Embryonic facial prominence (tissue), 1 donor: ENCODE results near the gene GAR1.
"Not testable (repeated sequence)": the region's sequence is repeated elsewhere in the genome, so short reads cannot be mapped to it uniquely, and the experiment has no call there.

Experiments
- DNase-seq: peaks from one replicate; pipeline ENCODE4 v3.0.0-alpha.2; 2016; ENCODE audit errors: extremely low spot score

Gene GAR1

DNA sequence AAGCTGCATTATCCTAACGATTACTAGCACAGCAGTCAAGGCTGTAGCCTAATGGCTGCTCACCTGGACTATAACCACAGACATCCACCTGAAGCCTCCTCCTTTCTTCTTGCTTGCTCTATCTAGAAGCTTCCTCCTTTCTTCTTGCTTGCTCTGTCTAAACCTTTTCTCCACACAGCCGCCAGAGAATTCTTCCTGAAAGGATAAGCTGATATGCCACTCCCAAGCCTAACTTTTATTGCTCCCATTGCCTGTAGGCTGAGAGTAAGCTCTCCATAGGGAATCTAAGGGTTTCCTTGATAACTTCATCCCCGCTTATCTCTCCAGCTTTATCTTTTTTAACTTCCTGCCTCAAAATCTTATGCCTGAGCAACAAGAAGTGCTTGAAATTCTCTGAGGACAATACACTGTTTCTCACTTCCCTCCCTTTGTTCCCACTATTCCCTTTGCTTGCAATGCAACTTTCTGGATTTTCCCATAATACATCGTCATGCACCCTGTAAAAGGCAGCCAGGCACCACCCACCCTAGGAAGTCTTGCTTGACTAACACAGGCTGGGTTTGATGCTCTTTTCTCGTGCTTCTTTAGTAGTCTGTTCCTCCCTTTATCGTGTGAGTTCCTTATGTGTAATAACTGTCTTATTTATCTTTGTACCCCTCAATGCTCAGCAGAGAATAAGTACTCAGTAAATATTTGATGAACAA, 31.0 kb downstream of the GAR1 start:
- DNase-seq: no peak

DNA sequence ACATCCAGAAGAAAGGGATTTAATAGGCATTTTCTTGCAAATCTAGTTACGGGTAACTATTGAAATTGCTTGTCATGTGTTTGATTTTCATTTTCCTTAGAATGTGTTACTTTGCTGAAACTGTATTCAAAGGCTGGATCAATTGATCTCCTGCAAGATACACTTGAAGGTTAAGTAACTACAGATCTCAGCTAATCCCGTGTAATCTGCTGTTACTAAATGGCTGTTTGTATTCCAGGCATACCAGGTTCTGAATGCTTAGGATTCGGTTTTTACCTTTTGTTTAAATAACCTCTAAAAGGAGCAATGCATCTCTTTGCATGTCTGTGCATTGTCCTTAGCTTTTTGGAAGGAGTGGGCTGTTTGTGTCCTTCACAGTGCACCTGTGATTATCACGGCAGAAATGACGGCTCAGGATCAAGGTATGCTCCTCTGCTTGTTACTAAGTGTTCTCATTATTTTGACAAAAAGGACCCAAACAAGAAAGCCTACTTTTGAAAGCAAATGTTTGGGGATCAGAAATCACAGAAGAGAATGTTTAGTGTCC, 32.4 kb downstream of the GAR1 start, which contains the start of gene LRIT3:
Gene LRIT3 (plus strand): TSS at position 212 of the 547 bp plus-strand sequence. CDS start 95 bp downstream, at position 307.
- DNase-seq: no peak

DNA sequence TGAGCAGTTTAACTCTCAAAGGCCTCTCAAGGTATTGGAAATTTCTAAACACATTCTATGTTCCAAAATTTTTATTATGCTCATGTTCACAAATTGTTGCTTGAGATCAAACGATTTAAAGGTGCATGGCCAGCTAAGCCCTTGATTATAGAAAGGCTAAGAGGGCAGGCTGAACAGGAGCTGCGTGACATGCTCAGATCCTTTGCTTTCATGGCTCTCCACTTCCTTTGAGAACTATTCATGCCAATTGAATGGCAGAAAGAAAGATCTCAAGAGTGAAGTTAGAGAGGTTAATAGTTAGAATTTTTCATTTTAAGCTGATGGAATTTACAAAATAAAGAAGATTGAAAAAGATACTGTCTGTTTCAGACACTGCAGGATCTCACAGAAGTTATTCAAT, 32.9 kb downstream of the GAR1 start:
- no peak for DNase-seq

DNA sequence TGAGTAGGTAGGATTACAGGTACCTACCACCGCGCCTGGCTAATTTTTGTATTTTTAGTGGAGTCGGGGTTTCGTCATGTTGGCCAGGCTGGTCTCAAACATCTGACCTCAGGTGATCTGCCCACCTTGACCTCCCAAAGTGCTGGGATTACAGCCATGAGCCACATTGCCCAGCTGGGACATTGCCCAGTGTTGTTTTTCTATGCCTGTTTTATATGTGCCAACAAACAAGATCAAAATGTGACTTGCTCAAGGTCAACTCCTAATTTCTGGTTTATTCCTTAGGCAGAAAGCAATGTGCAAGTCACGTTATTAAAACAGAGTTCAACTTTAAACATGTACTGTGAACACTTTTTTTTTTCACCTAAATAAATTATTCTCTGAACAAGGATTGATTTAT, 35.0 kb downstream of the GAR1 start:
- DNase-seq: no peak

DNA sequence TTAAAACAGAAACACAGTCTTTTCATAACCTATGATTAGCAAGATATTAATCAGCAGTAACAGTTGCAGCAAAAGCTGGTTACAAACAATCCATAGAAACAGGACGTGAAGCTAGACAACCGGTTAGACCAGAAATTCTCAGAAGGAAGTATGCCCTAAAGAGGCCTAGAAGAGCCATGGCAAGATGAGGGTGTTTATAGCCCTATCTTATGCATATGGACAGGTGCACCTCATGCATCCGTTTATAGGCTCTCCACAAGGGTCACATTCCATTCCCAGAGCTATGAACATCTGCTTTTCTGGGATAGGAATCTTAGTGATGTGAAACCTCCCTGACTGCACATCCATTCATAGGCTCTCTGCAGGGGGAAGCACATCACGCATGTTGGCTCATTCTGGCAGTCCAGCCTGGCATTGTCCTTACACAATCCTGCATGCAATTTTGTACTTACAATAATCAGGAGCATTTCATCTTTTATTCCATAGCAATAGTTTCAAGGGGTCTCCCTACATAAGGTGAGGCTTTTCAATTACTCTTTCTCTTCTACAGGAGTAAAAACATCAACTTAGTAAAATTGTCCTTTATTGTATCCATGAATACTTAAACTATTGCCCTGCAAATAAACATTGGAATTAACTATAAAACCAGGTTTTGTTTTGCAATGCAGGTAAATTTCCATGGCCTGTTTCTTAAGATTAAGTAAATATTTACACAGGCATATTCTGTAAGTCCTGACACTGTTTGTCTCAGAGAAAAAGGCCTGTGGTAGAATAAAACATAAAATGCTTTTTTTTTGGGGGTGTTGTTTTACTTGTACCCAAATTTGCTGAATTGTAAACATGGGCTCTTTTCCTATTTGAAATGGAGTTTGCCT, 44.1 kb downstream of the GAR1 start:
- DNase-seq: not testable (repeated sequence)

DNA sequence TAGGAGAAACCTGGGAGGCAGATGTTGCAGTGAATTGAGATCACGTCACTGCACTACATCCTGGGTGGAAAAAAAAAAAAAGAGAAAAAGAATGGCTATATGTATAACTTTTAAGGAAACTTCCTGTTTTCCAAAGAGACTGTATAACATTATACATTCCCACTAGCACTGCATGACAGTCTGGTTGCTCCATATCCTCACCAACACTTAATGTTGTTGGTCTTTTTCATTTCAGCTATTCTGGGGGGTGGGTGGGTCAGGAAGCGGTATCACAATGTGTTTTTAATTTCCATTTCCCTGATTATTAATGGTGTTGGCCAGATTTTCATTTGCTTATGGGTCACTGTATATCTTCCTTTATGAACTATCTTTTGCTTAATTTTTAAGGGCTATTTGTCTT, 45.7 kb downstream of the GAR1 start:
- no peak for DNase-seq

DNA sequence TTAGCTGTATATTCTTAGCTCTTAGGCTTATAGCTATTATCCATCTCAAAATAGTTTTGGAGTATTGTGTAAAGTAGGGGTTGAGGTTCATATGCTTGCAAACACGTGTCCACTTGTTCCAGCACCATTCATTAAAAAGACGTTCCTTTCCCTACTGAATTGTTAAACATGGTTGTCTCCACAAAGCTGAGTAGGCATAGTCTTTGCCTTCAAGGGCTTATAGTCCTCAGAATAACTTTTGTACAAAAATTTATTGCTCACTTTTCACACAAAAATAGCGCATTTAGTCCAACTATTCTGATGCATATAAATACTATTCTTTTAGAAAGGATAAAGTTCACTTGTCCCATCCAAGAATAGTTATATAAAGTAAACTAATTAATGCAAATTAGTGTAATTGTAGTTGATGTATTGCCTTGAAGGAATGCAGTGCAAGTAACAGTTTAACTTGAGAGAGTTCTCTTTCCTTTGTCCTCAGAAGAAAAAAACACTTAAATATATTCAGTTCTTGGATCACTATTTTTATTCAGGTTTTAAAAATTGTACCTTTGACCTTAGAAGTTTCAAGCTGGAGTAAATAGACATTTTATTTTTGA, 46.5 kb downstream of the GAR1 start:
- DNase-seq: no peak

DNA sequence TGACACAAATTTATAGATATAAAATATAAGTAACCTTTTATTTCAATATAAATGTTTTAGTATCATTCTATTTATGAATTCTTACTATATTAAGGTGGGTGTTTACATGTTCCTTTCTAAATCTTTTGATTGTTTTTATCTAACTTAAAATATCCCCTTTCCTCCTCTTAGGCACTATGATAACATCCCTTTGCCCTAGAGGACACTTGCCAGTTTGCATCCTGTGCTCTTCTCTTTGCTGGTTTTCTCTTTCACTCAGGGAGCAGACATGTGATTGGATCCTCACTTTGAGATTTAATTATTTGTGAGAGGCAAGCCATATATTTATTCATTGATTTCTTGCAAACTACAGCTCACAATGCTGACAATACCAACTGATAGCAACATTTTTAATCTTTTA, 48.6 kb downstream of the GAR1 start:
- DNase-seq: no peak

DNA sequence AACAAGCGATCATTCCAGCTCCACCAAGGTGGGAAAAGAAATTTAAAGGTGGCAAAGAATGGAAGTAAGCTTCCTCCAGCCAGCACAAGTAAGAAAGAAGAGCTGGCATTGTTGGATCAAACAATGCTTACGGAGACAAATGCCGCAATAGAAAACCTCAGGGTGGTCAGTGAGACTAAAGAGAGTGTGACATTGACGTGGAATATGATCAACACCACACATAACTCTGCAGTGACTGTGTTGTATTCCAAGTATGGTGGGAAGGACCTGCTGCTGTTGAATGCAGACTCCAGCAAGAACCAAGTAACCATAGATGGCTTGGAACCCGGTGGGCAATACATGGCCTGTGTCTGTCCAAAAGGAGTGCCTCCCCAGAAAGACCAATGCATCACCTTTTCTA, 54.5 kb downstream of the GAR1 start:
- DNase-seq: no peak

DNA sequence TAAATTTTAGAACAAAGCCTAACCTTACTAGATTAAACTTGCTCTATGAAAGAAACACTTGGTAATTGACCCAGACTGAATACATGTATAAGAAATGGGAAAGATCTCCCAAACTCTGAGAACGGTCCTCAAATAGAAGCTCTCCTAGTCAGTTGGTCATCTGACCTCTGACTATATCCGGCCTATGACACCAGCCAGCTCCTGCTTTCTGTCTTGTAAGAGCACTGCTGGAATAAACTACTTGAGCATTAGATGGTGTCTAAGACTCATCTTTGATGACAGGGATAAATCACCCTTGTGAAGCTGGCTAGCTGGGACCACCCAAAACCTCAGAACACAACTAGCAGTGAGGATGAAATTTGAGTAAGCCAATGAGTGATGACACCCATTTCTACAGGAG, 56.5 kb downstream of the GAR1 start:
- no peak for DNase-seq

DNA sequence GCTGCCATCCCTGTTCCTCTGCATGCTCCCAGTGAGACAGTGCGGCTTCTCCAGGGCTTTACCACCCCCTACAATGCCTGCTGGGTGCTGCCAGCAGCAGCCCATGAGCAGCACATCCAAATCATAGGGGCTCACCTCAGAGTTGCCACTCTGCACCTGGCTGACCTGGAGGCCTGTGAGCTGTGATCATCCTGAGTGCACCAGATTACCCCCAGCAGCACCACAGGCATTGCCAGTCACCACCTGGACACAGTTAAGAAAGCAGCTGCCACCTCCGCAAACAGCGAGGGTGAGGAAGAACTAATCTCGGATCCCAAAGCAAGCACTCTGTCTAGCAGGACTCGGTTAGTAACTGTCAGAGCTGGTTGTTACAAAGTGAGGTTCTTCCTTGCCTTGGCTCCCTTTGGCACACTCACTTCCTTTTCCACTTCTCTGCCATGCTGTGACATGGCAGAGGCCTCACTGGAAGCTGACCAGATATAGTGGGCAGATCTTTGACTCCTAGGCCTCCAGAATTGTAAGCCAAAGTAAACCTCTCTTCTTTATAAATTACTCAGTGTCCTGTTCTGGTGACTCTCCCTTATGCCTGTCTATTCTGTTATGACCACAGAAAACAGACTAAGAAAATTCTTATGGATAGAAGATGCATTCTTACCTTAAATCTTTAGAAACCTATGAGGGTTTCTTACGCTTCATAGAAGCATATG, 57.5 kb downstream of the GAR1 start:
- DNase-seq: no peak

DNA sequence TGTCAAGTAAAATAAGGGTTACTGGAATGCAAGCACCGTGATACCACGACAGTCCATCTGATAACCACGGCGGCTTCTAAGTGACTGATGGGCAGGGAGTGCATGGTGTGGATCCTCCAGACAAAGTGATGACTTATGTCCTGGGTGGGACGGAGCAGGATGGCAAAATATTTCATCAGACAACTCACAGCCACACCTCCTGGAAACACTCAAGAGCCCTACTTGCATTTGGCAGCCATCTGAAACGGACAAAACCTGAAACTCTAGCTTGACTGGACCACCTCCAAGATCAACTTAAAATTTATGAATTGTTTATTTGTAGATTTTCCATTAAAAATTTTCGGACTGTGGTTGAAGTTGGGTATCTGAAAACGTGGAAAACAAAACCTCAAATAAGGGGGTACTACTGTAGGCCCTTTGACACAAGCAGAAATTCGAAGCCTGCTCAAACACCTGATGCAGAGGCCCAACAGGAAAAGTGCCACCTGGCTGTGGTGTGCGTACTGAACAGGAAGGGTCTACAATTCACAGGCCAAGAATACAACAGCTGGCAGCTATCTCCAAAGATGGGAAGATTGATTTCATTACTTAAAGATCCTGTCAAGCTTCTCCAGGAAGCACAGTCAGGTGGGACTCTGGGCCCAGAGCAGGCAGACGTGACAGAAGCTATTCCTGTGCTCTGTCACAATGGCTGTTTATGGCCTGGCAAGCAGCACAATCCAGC, 58.4 kb downstream of the GAR1 start:
- DNase-seq: no peak
